Loucy (cell line): ENCODE data around the gene NIPBL.

ENCODE experiments used
- CTCF ChIP-seq: fragments of 200-600 bp; sonication (generic); conservative IDR thresholded peaks from 2 replicates; pipeline ENCODE4 v1.5.1; 2014; ENCODE audit warnings: mild to moderate bottlenecking, antibody characterized with exemption, low read length
- EZH2phosphoT487 ChIP-seq: fragments of 200-600 bp; IDR thresholded peaks from 2 replicates; pipeline ENCODE4 v1.6.1; 2018; ENCODE audit warnings: antibody characterized with exemption, mild to moderate bottlenecking, moderate library complexity, borderline replicate concordance

- no peak for TF ChIP-seq CTCF
- TF ChIP-seq EZH2phosphoT487 = no peak
Measured at GRCh38 chr5:37029436-37029835, 152.9 kb downstream of the NIPBL start.
